ENCODE measurements around the gene LRRC53.

- TF ChIP-seq POLR2A (IDR thresholded peaks at IDR 0.05) = no peak
- no peak for TF ChIP-seq EP300 (IDR thresholded peaks at IDR 0.05; ENCODE audit: low read depth)
These were observed 18.5 kb upstream of the LRRC53 start for GRCh38 chr1:74530892-74531291.
